Endothelial cell of umbilical vein (primary cell): Measurements from ENCODE around the gene CYP19A1.

Experiments used
- EZH2 ChIP-seq: IDR thresholded peaks from 2 replicates; pipeline ENCODE4 v1.6.1; 2012; ENCODE audit warnings: borderline replicate concordance, low read depth, mild to moderate bottlenecking, moderate library complexity, low read length, inconsistent platforms; ENCODE audit not compliant: severe bottlenecking
- GATA2 ChIP-seq: IDR thresholded peaks from 2 replicates; pipeline ENCODE4 v1.7.0; 2011; ENCODE audit warnings: low read depth, mild to moderate bottlenecking, moderate library complexity, mixed read lengths, low read length; ENCODE audit not compliant: insufficient read length, insufficient read depth
- JUN ChIP-seq: IDR thresholded peaks from 2 replicates; pipeline ENCODE4 v1.6.1; 2011; ENCODE audit warnings: borderline replicate concordance, low read depth; ENCODE audit not compliant: insufficient read length, insufficient read depth
- MYC ChIP-seq: IDR thresholded peaks from one replicate; pipeline ENCODE4 v1.6.1; 2011; ENCODE audit warnings: mild to moderate bottlenecking, low read depth, low read length
- POLR2A ChIP-seq: IDR thresholded peaks from 2 replicates; pipeline ENCODE4 v1.6.1; 2012; ENCODE audit warnings: low read depth, mild to moderate bottlenecking, control low read depth, low read length
- POLR2AphosphoS5 ChIP-seq: IDR thresholded peaks from 2 replicates; pipeline ENCODE4 v1.6.1; 2012; ENCODE audit warnings: low read depth, mild to moderate bottlenecking, control low read depth, low read length, moderate library complexity; ENCODE audit not compliant: insufficient read depth
- TF ChIP-seq, protein P1 (sequence below), 2 donors: IDR thresholded peaks; 1 replicate in 1 of 2; 2 replicates in 1 of 2; pipeline ENCODE4 v1.5.1; 2011; ENCODE audit warnings: low read length in 2 of 2, mild to moderate bottlenecking in 2 of 2, moderate library complexity in 2 of 2, control low read depth in 1 of 2, inconsistent platforms in 1 of 2, low read depth in 1 of 2; ENCODE audit not compliant: insufficient read depth in 1 of 2; ENCODE audit errors: extremely low read depth in 1 of 2

DNA sequence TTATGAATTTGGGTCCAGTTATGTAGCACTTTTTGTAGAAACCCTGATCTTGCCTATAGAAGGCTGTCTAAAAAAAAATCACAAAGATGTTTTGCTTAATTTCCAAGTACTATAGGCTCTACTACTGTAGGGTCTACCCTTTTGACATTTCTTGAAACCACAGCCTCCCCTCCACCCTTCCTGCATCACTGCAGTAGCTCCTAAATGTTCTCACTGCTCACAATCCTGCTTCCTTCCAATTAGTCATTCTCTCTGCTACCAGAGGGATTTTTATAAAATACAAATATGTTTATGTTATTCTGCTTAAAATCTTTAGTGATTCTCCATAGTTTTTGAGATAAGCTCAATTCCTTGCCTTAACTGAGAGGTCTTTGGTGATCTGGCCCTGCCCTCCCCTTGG lies 114.0 kb downstream of the CYP19A1 start:
- TF ChIP-seq POLR2A = no peak
- TF ChIP-seq JUN = no peak
- TF ChIP-seq, protein P1, sequence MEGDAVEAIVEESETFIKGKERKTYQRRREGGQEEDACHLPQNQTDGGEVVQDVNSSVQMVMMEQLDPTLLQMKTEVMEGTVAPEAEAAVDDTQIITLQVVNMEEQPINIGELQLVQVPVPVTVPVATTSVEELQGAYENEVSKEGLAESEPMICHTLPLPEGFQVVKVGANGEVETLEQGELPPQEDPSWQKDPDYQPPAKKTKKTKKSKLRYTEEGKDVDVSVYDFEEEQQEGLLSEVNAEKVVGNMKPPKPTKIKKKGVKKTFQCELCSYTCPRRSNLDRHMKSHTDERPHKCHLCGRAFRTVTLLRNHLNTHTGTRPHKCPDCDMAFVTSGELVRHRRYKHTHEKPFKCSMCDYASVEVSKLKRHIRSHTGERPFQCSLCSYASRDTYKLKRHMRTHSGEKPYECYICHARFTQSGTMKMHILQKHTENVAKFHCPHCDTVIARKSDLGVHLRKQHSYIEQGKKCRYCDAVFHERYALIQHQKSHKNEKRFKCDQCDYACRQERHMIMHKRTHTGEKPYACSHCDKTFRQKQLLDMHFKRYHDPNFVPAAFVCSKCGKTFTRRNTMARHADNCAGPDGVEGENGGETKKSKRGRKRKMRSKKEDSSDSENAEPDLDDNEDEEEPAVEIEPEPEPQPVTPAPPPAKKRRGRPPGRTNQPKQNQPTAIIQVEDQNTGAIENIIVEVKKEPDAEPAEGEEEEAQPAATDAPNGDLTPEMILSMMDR (IDR thresholded peaks at IDR 0.05; ENCODE audit: extremely low read depth in 1 of 2, insufficient read depth in 1 of 2, low read depth in 1 of 2, low read length in 2 of 2) = no peak
- TF ChIP-seq EZH2 = no peak
- no peak for TF ChIP-seq MYC
- TF ChIP-seq POLR2AphosphoS5 = no peak
- TF ChIP-seq GATA2 = no peak
